GM18526 (cell line): ENCODE data around the gene CHP1.

ENCODE experiments used
- POLR2A ChIP-seq: IDR thresholded peaks from 3 replicates; pipeline ENCODE4 v1.6.1; 2011; ENCODE audit not compliant: insufficient read length; ENCODE audit errors: extremely low read depth

CHP1 gene

GRCh38 chr15:41241221-41241964 is 10.3 kb downstream of the CHP1 start:
- TF ChIP-seq POLR2A: no peak

GRCh38 chr15:41251411-41251810 is 20.3 kb downstream of the CHP1 start:
- no peak for TF ChIP-seq POLR2A

GRCh38 chr15:41254560-41254959 is 23.5 kb downstream of the CHP1 start:
- no peak for TF ChIP-seq POLR2A

GRCh38 chr15:41256103-41256502 is 25.0 kb downstream of the CHP1 start:
- TF ChIP-seq POLR2A: no peak

GRCh38 chr15:41256577-41257038 is 25.5 kb downstream of the CHP1 start:
- TF ChIP-seq POLR2A: no peak

- no peak for TF ChIP-seq POLR2A
Measured at GRCh38 chr15:41258750-41259471, 27.8 kb downstream of the CHP1 start.

- TF ChIP-seq POLR2A: no peak
Measured at GRCh38 chr15:41259546-41260189, 28.6 kb downstream of the CHP1 start.

- no peak for TF ChIP-seq POLR2A
Measured at GRCh38 chr15:41262571-41262970, 31.5 kb downstream of the CHP1 start.

GRCh38 chr15:41263891-41264351 is 32.9 kb downstream of the CHP1 start:
- no peak for TF ChIP-seq POLR2A

GRCh38 chr15:41269887-41270286 is 38.8 kb downstream of the CHP1 start:
- TF ChIP-seq POLR2A: no peak

GRCh38 chr15:41276831-41277230 is 45.8 kb downstream of the CHP1 start:
- TF ChIP-seq POLR2A: no peak

GRCh38 chr15:41278319-41278718 is 47.3 kb downstream of the CHP1 start:
- TF ChIP-seq POLR2A: no peak

GRCh38 chr15:41279535-41280283 is 48.6 kb downstream of the CHP1 start:
- TF ChIP-seq POLR2A: no peak

GRCh38 chr15:41281236-41281635 is 50.2 kb downstream of the CHP1 start:
- TF ChIP-seq POLR2A: no peak

GRCh38 chr15:41283653-41284426 is 52.8 kb downstream of the CHP1 start:
- peak; percentile 88 for TF ChIP-seq POLR2A
